Neural crest cell (in vitro differentiated cells): ENCODE measurements around the gene DNASE1L2. TPM values are rescaled to one million over a fixed set of nuclear protein-coding genes. Genes with fewer than 3 reads are reported as not detected.
A peak's percentile ranks its signal among the peaks of the same experiment; 100 is the strongest.

ENCODE experiments used
- DNase-seq: peaks from one replicate; pipeline ENCODE4 v3.0.0; 2021; ENCODE audit warnings: low read depth, mixed read lengths, low spot score
- H3K27ac Mint-ChIP-seq: one replicate; pipeline ENCODE4 v1.8.0; 2021; ENCODE audit warnings: mild to moderate bottlenecking, mixed read lengths; ENCODE audit not compliant: unreplicated experiment
- H3K27me3 Mint-ChIP-seq: 2 replicates; pipeline ENCODE4 v1.8.0; 2021; ENCODE audit warnings: low read depth, mild to moderate bottlenecking, mixed read lengths
- H3K36me3 Mint-ChIP-seq: 2 replicates; pipeline ENCODE4 v1.8.0; 2021; ENCODE audit warnings: low read depth, mild to moderate bottlenecking, mixed read lengths
- H3K4me1 Mint-ChIP-seq: 2 replicates; pipeline ENCODE4 v1.8.0; 2021; ENCODE audit warnings: mixed read lengths
- H3K4me3 Mint-ChIP-seq: one replicate; pipeline ENCODE4 v1.8.0; 2021; ENCODE audit warnings: mild to moderate bottlenecking, mixed read lengths
- H3K9me3 Mint-ChIP-seq: 2 replicates; pipeline ENCODE4 v1.8.0; 2021; ENCODE audit warnings: mixed read lengths
- CTCF ChIP-seq: fragments of 200-600 bp; sonication (generic); conservative IDR thresholded peaks from 2 replicates; pipeline ENCODE4 v1.5.0; 2021; ENCODE audit warnings: antibody characterized with exemption, mild to moderate bottlenecking
- total RNA-seq: library from RNA; stranded (reverse); gene quantifications from 2 replicates; pipeline ENCODE4 v1.2.1, GENCODE V29; 2021

DNASE1L2 gene
- total RNA-seq, 1 donor from 2014 or later: 1.6 TPM

- DNase-seq: no peak
- H3K36me3 Mint-ChIP-seq: no peaks in the 10 kb centered on the region
- no peaks in the 10 kb centered on the region for H3K9me3 Mint-ChIP-seq
- H3K4me1 Mint-ChIP-seq: peaks cover 14% of the 10 kb centered on the region
- no peak overlapping the region for H3K27ac Mint-ChIP-seq
- TF ChIP-seq CTCF: no peak
- H3K27me3 Mint-ChIP-seq: peaks cover 4% of the 10 kb centered on the region
- H3K4me3 Mint-ChIP-seq: peak overlapping the region; percentile 15
Observed at GRCh38 chr16:2190002-2190658, 46.1 kb upstream of the DNASE1L2 start.

GRCh38 chr16:2190659-2191445, 45.4 kb upstream of the DNASE1L2 start:
- TF ChIP-seq CTCF: no peak
- no peaks in the 10 kb centered on the region for H3K9me3 Mint-ChIP-seq
- peaks cover 4% of the 10 kb centered on the region for H3K27me3 Mint-ChIP-seq
- no peak for DNase-seq
- no peak overlapping the region for H3K27ac Mint-ChIP-seq
- H3K36me3 Mint-ChIP-seq: no peaks in the 10 kb centered on the region
- peak overlapping the region; percentile 15 for H3K4me3 Mint-ChIP-seq
- H3K4me1 Mint-ChIP-seq: peaks cover 14% of the 10 kb centered on the region

- H3K4me3 Mint-ChIP-seq: peak overlapping the region; percentile 65
- H3K9me3 Mint-ChIP-seq: no peaks in the 10 kb centered on the region
- no peak for DNase-seq
- no peak for TF ChIP-seq CTCF
- peaks cover 4% of the 10 kb centered on the region for H3K27me3 Mint-ChIP-seq
- H3K4me1 Mint-ChIP-seq: peaks cover 14% of the 10 kb centered on the region
- H3K27ac Mint-ChIP-seq: no peak overlapping the region
- no peaks in the 10 kb centered on the region for H3K36me3 Mint-ChIP-seq
Observed at GRCh38 chr16:2191446-2191706, 44.9 kb upstream of the DNASE1L2 start.

- no peak overlapping the region for H3K27ac Mint-ChIP-seq
- no peaks in the 10 kb centered on the region for H3K9me3 Mint-ChIP-seq
- peak overlapping the region; percentile 73 for H3K4me3 Mint-ChIP-seq
- H3K4me1 Mint-ChIP-seq: peaks cover 14% of the 10 kb centered on the region
- no peak for TF ChIP-seq CTCF
- no peaks in the 10 kb centered on the region for H3K36me3 Mint-ChIP-seq
- no peak for DNase-seq
- H3K27me3 Mint-ChIP-seq: peaks cover 19% of the 10 kb centered on the region
Observed at GRCh38 chr16:2194166-2194834, 41.9 kb upstream of the DNASE1L2 start.

GRCh38 chr16:2194852-2195321, 41.4 kb upstream of the DNASE1L2 start:
- H3K27me3 Mint-ChIP-seq: peaks cover 20% of the 10 kb centered on the region
- no peak overlapping the region for H3K27ac Mint-ChIP-seq
- peaks cover 14% of the 10 kb centered on the region for H3K4me1 Mint-ChIP-seq
- no peak for DNase-seq
- peak; percentile 61 for TF ChIP-seq CTCF
- H3K4me3 Mint-ChIP-seq: peak overlapping the region; percentile 73
- H3K36me3 Mint-ChIP-seq: no peaks in the 10 kb centered on the region
- H3K9me3 Mint-ChIP-seq: no peaks in the 10 kb centered on the region
